Liver (tissue), 9 donors: ENCODE results near the gene IGF2R. TPM values are rescaled to one million over a fixed set of nuclear protein-coding genes. Genes with fewer than 3 reads are reported as not detected.

Experiments used
- DNase-seq: peaks from one replicate; pipeline ENCODE4 v3.0.0-alpha.2; 2017; ENCODE audit warnings: low spot score
- H3K27ac ChIP-seq, 2 donors: one replicate each; pipeline ENCODE4 v1.7.0; 2013; ENCODE audit warnings: inconsistent platforms in 2 of 2, low read length in 2 of 2, control low read depth in 1 of 2, low read depth in 1 of 2, mild to moderate bottlenecking in 1 of 2
- H3K27me3 ChIP-seq, 4 donors: one replicate each; pipeline versions ENCODE4 v1.6.1 to v1.7.0; 2013; ENCODE audit warnings: low read length in 3 of 4, inconsistent platforms in 1 of 4, mild to moderate bottlenecking in 1 of 4, moderate library complexity in 1 of 4; ENCODE audit not compliant: control insufficient read depth in 4 of 4, insufficient read depth in 4 of 4
- H3K36me3 ChIP-seq, 4 donors: one replicate each; pipeline versions ENCODE4 v1.6.1 to v1.7.0; 2013; ENCODE audit warnings: low read length in 3 of 4, mild to moderate bottlenecking in 3 of 4, low read depth in 1 of 4, moderate library complexity in 1 of 4; ENCODE audit not compliant: control insufficient read depth in 4 of 4, insufficient read depth in 3 of 4
- H3K4me1 ChIP-seq, 4 donors: one replicate each; pipeline versions ENCODE4 v1.6.1 to v1.7.0; 2013; ENCODE audit warnings: low read length in 3 of 4, mild to moderate bottlenecking in 3 of 4, moderate library complexity in 1 of 4; ENCODE audit not compliant: control insufficient read depth in 4 of 4, insufficient read depth in 4 of 4
- H3K4me3 ChIP-seq, 3 donors: one replicate each; pipeline versions ENCODE4 v1.6.1 to v1.7.0; 2013; ENCODE audit warnings: low read length in 3 of 3, control low read depth in 1 of 3, low read depth in 1 of 3, mild to moderate bottlenecking in 1 of 3
- H3K9ac ChIP-seq, 2 donors: one replicate each; pipeline ENCODE4 v1.7.0; 2013; ENCODE audit warnings: low read length in 2 of 2, mild to moderate bottlenecking in 2 of 2, moderate library complexity in 2 of 2, control low read depth in 1 of 2, low read depth in 1 of 2
- H3K9me3 ChIP-seq, 4 donors: one replicate each; pipeline versions ENCODE4 v1.6.1 to v1.7.0; 2013; ENCODE audit warnings: low read length in 3 of 4; ENCODE audit not compliant: control insufficient read depth in 4 of 4
- ATF3 ChIP-seq: IDR thresholded peaks from 2 replicates; pipeline ENCODE4 v1.6.1; 2016; ENCODE audit warnings: antibody characterized with exemption
- CTCF ChIP-seq: fragments of 150-350 bp; IDR thresholded peaks from 2 replicates; pipeline ENCODE4 v1.5.1; 2017; ENCODE audit warnings: improper control_type of control experiment, low read depth, low read length; ENCODE audit not compliant: missing input control
- EGR1 ChIP-seq, 2 donors: IDR thresholded peaks; 2 replicates each; pipeline ENCODE4 v1.6.1; 2016 to 2018; ENCODE audit warnings: antibody characterized with exemption in 2 of 2, low read depth in 2 of 2
- FOXA1 ChIP-seq: IDR thresholded peaks from 2 replicates; pipeline ENCODE4 v1.6.1; 2016; ENCODE audit warnings: antibody characterized with exemption
- FOXA2 ChIP-seq: IDR thresholded peaks from 2 replicates; pipeline ENCODE4 v1.6.1; 2016; ENCODE audit warnings: antibody characterized with exemption
- GABPA ChIP-seq, 2 donors: IDR thresholded peaks in 1 of 2; conservative IDR thresholded peaks in 1 of 2; 2 replicates each; pipeline ENCODE4 v1.6.1; 2016; ENCODE audit warnings: antibody characterized with exemption in 2 of 2, mild to moderate bottlenecking in 1 of 2, moderate library complexity in 1 of 2
- HNF4A ChIP-seq, 2 donors: conservative IDR thresholded peaks; 2 replicates each; pipeline ENCODE4 v1.6.1; 2016; ENCODE audit warnings: antibody characterized with exemption in 2 of 2, mild to moderate bottlenecking in 2 of 2
- HNF4G ChIP-seq: IDR thresholded peaks from 2 replicates; pipeline ENCODE4 v1.6.1; 2016; ENCODE audit warnings: antibody characterized with exemption
- MAX ChIP-seq: IDR thresholded peaks from 2 replicates; pipeline ENCODE4 v1.6.1; 2016; ENCODE audit warnings: antibody characterized with exemption
- NR2F2 ChIP-seq: IDR thresholded peaks from 2 replicates; pipeline ENCODE4 v1.6.1; 2016; ENCODE audit warnings: antibody characterized with exemption
- RAD21 ChIP-seq, 2 donors: IDR thresholded peaks; 2 replicates each; pipeline ENCODE4 v1.6.1; 2016; ENCODE audit warnings: antibody characterized with exemption in 2 of 2, mild to moderate bottlenecking in 2 of 2
- REST ChIP-seq: IDR thresholded peaks from 2 replicates; pipeline ENCODE4 v1.6.1; 2016; ENCODE audit warnings: antibody characterized with exemption, mild to moderate bottlenecking
- RXRA ChIP-seq, 2 donors: IDR thresholded peaks; 2 replicates each; pipeline ENCODE4 v1.6.1; 2017 to 2018; ENCODE audit warnings: antibody characterized with exemption in 2 of 2, mild to moderate bottlenecking in 1 of 2
- SP1 ChIP-seq: IDR thresholded peaks from 2 replicates; pipeline ENCODE4 v1.6.1; 2018; ENCODE audit warnings: antibody characterized with exemption, mild to moderate bottlenecking
- TAF1 ChIP-seq: conservative IDR thresholded peaks from 2 replicates; pipeline ENCODE4 v1.6.1; 2016; ENCODE audit warnings: antibody characterized with exemption, mild to moderate bottlenecking
- YY1 ChIP-seq: IDR thresholded peaks from 2 replicates; pipeline ENCODE4 v1.6.1; 2016; ENCODE audit warnings: antibody characterized with exemption, mild to moderate bottlenecking
- ZBTB33 ChIP-seq: IDR thresholded peaks from 2 replicates; pipeline ENCODE4 v1.6.1; 2016; ENCODE audit warnings: antibody characterized with exemption
- WGBS: extraction: QIAGEN DNeasy Blood & Tissue Kit; methylation state at CpG from one replicate; pipeline ENCODE4 v1.1.7; 2013; 5-methylcytosine and 5-hydroxymethylcytosine counted together
- polyA plus RNA-seq, 2 donors: library from polyadenylated mRNA; stranded (reverse) in 1 of 2; unstranded in 1 of 2; fragments of 200-250 nt in 1 of 2; fragments of >200 nt in 1 of 2; fragmentation: Nextera tagmentation in 1 of 2; extraction: Ambion mirVana in 1 of 2; gene quantifications; one replicate each; pipeline versions ENCODE4 v1.2.1 to v1.2.3, GENCODE V29; 2013 to 2015
- total RNA-seq, 2 donors: library from RNA; depleted of rRNA; stranded (reverse); fragments of >200 nt; gene quantifications; one replicate each; pipeline ENCODE4 v1.2.3, GENCODE V29; 2014
- donor health status: healthy.
- donor health status: healthy.
- donor health status: healthy.
- donor health status: healthy.
- donor health status: healthy.

The IGF2R gene
- total and polyA plus RNA-seq, 4 donors, result 16.6 to 84.9 (median 45.7) TPM

- 94% methylated on average over 2 of the region's 2 CpGs for WGBS
- Histone ChIP-seq H3K27ac (no peak overlapping the region), H3K36me3 (peaks cover 0 to 6% (median 4%) of the 10 kb centered on the region in 4 donors), H3K9ac (no peak overlapping the region), H3K4me1 (peaks cover 0 to 2% (median 1%) of the 10 kb centered on the region in 4 donors), H3K27me3 (no peaks in the 10 kb centered on the region), H3K9me3 (no peaks in the 10 kb centered on the region), H3K4me3 (no peak overlapping the region)
- no peak for TF ChIP-seq RAD21 (IDR thresholded peaks at IDR 0.05)
- TF ChIP-seq SP1, result no peak
- no peak for TF ChIP-seq HNF4A (conservative IDR thresholded peaks at IDR 0.05)
- no peak for TF ChIP-seq FOXA2
- no peak for TF ChIP-seq NR2F2
- TF ChIP-seq HNF4G, result no peak
- TF ChIP-seq CTCF, result no peak
- TF ChIP-seq FOXA1, result no peak
- no peak for TF ChIP-seq YY1
- no peak for TF ChIP-seq GABPA (IDR thresholded peaks at IDR 0.05 in 1 of 2, conservative IDR thresholded peaks at IDR 0.05 in 1 of 2)
- no peak for TF ChIP-seq ATF3
- TF ChIP-seq RXRA (IDR thresholded peaks at IDR 0.05), result no peak
- no peak for TF ChIP-seq ZBTB33
- no peak for TF ChIP-seq MAX
- no peak for DNase-seq
Observed at GRCh38 chr6:159998538-159998937, 29.7 kb downstream of the IGF2R start.

GRCh38 chr6:159999240-159999671, 30.4 kb downstream of the IGF2R start:
- H3K27ac ChIP-seq, result no peak overlapping the region
- 92% methylated on average over 6 of the region's 6 CpGs for WGBS
- no peaks in the 10 kb centered on the region for H3K4me1 ChIP-seq
- no peak for TF ChIP-seq HNF4A (conservative IDR thresholded peaks at IDR 0.05)
- TF ChIP-seq RXRA (IDR thresholded peaks at IDR 0.05), result no peak
- no peak for TF ChIP-seq TAF1
- TF ChIP-seq SP1, result no peak
- no peaks in the 10 kb centered on the region for H3K27me3 ChIP-seq
- H3K36me3 ChIP-seq, result peaks cover 0 to 6% (median 4%) of the 10 kb centered on the region in 4 donors
- no peak overlapping the region for H3K9ac ChIP-seq
- no peak overlapping the region for H3K4me3 ChIP-seq
- no peak for DNase-seq
- H3K9me3 ChIP-seq, result no peaks in the 10 kb centered on the region

GRCh38 chr6:160000280-160000704, 31.4 kb downstream of the IGF2R start:
- DNase-seq, result no peak
- no peak overlapping the region for H3K9ac ChIP-seq
- H3K9me3 ChIP-seq, result no peaks in the 10 kb centered on the region
- no peak overlapping the region for H3K4me3 ChIP-seq
- no peak overlapping the region for H3K27ac ChIP-seq
- 98% methylated on average over 8 of the region's 8 CpGs for WGBS
- H3K36me3 ChIP-seq, result peaks cover 0 to 6% (median 4%) of the 10 kb centered on the region in 4 donors
- no peaks in the 10 kb centered on the region for H3K27me3 ChIP-seq
- H3K4me1 ChIP-seq, result no peaks in the 10 kb centered on the region
- TF ChIP-seq REST, result no peak
- no peak for TF ChIP-seq MAX
- no peak for TF ChIP-seq FOXA2
- TF ChIP-seq RXRA (IDR thresholded peaks at IDR 0.05), result no peak
- no peak for TF ChIP-seq YY1
- no peak for TF ChIP-seq HNF4G
- no peak for TF ChIP-seq NR2F2
- TF ChIP-seq ATF3, result no peak
- TF ChIP-seq CTCF, result no peak
- TF ChIP-seq EGR1 (IDR thresholded peaks at IDR 0.05; ENCODE audit: low read depth in 2 of 2), result no peak
